GM12874 (cell line): Measurements from ENCODE around the gene ARSK.

Experiments used
- TF ChIP-seq, protein P1 (sequence below): IDR thresholded peaks from 2 replicates; pipeline ENCODE4 v1.5.1; 2011; ENCODE audit warnings: low read depth, mild to moderate bottlenecking, control low read depth, low read length, moderate library complexity; ENCODE audit not compliant: insufficient read depth

The ARSK gene

DNA sequence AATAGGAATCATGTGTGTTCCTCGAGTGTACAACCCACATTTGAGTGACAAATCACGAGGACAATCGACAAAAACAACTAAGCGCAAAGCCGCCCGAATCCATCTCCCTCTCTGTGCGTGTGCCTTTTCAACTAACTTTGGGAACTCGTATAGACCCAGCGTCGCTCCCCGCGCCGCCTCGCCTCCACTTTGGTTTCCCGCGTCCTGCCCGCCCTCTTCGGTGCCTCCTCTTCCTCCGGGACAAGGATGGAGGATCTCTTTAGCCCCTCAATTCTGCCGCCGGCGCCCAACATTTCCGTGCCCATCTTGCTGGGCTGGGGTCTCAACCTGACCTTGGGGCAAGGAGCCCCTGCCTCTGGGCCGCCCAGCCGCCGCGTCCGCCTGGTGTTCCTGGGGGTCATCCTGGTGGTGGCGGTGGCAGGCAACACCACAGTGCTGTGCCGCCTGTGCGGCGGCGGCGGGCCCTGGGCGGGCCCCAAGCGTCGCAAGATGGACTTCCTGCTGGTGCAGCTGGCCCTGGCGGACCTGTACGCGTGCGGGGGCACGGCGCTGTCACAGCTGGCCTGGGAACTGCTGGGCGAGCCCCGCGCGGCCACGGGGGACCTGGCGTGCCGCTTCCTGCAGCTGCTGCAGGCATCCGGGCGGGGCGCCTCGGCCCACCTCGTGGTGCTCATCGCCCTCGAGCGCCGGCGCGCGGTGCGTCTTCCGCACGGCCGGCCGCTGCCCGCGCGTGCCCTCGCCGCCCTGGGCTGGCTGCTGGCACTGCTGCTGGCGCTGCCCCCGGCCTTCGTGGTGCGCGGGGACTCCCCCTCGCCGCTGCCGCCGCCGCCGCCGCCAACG is 65.3 kb downstream of the ARSK start, which contains the start of gene GPR150:
Gene GPR150 (plus strand): TSS at position 58 of the 840 bp plus-strand sequence. CDS start 189 bp downstream, at position 247.
- TF ChIP-seq, protein P1, sequence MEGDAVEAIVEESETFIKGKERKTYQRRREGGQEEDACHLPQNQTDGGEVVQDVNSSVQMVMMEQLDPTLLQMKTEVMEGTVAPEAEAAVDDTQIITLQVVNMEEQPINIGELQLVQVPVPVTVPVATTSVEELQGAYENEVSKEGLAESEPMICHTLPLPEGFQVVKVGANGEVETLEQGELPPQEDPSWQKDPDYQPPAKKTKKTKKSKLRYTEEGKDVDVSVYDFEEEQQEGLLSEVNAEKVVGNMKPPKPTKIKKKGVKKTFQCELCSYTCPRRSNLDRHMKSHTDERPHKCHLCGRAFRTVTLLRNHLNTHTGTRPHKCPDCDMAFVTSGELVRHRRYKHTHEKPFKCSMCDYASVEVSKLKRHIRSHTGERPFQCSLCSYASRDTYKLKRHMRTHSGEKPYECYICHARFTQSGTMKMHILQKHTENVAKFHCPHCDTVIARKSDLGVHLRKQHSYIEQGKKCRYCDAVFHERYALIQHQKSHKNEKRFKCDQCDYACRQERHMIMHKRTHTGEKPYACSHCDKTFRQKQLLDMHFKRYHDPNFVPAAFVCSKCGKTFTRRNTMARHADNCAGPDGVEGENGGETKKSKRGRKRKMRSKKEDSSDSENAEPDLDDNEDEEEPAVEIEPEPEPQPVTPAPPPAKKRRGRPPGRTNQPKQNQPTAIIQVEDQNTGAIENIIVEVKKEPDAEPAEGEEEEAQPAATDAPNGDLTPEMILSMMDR = peak; percentile 26; the same call in 1 of the 2 replicates

DNA sequence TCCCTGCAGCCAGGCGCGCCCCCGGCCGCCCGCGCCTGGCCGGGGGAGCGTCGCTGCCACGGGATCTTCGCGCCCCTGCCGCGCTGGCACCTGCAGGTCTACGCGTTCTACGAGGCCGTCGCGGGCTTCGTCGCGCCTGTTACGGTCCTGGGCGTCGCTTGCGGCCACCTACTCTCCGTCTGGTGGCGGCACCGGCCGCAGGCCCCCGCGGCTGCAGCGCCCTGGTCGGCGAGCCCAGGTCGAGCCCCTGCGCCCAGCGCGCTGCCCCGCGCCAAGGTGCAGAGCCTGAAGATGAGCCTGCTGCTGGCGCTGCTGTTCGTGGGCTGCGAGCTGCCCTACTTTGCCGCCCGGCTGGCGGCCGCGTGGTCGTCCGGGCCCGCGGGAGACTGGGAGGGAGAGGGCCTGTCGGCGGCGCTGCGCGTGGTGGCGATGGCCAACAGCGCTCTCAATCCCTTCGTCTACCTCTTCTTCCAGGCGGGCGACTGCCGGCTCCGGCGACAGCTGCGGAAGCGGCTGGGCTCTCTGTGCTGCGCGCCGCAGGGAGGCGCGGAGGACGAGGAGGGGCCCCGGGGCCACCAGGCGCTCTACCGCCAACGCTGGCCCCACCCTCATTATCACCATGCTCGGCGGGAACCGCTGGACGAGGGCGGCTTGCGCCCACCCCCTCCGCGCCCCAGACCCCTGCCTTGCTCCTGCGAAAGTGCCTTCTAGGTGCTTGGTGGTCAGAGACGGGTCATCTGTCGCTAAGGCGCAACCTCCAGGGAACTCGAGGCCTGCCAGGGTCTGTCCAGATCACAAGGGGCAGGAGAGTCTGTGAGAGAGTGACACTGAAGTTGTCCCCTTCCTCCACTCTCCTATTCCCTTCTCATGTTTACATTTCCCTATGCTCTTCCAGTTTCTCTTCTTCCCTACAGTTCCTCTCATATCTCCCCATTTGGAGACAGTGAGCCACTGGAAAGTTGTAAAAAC is 66.3 kb downstream of the ARSK start:
- TF ChIP-seq, protein P1 = no peak

DNA sequence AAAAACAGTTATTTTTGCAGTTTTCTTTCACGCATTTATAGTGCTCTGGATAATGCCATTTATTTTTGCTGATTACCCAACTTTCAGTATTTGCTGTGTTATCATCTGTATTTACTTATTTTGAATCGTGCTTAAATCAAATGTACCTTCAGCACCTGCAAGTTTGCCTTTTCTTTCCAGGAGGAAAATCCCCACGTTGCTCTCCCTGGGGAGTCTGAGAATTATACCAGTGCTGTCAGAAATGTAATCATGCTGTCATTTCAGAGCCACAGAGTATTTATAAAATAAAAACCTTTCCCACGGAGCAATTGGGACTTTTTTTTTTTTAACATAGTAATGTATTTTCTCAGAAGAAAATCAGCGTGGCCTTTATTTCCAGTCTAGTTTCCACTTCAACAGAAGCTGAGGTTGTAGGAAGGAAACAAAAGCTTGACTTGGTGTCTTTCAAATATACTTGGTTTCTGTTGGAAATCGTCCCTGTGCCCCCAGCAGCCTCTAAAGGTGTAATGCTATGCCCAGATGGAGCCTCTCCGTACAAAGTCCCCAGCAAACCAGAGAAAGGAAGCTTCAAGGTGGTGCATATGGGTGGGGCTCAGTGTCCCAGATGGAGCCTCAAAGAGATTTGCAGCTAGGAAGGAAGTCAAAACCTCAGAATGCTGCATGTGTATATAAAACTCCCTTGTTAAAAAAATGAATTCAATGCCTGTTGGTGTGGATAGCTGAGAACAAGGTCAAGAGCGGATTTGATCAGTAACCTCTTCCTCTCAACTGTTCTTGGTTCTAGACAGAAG is 67.1 kb downstream of the ARSK start:
- TF ChIP-seq, protein P1 = no peak

DNA sequence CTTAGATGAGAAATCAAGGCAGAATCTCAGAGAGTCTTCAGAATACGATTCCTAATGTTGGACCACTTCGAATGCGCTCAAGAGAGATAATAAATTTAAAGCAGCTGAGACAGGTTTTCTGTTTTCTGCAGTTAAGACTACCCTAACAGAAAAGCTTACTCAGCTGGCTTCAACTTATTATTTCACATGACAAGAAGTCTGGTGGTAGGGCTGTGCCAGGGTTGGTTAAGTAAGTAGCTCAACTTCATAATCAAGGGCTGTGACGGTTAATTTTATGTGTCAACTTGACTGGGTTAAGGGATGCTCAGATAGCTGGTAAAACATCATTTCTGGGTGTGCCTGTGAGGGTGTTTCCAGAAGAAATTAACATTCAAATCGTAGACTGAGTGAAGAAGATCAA is 68.8 kb downstream of the ARSK start:
- TF ChIP-seq, protein P1 = no peak

DNA sequence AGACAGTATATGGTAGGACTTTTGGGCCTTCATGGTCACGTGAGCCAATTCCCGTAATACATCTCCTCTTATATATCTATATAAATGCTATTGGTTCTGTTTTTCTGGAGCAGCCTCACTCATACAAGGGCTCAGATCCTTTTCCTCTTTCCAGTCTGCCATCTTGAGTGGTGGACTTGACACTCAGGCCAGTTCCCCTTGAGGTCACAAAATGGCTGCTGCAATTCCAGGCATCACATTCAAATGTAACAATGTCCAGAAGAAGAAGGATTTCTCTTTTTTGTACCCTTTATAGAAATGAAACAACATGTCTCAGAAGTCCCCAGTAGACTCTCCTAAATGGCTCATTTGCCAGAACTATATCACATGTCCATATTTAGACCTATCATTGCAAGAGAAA is 69.5 kb downstream of the ARSK start:
- TF ChIP-seq, protein P1 = no peak

DNA sequence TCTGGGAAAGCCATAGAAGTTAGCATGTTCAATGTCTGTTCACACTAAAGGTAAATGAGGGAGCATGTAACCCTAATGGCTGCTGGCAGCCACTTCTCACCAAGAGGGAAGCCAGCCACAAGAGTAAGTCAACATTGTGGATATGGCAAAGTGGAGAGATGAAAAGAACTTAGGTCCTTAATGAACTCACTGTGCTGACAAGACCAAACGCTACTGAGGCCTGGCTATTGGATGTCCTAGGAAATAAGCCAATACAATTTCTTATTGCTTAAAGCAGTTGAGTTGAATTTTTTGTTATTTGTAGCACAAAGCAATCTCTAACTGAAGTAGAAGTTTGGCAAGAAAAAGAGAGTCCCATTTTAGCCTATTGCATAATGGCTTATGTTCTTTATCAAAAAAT is 71.8 kb downstream of the ARSK start:
- TF ChIP-seq, protein P1 = no peak
